Measurements from ENCODE around the gene FAM168A. TPM values are rescaled to one million over a fixed set of nuclear protein-coding genes. Genes with fewer than 3 reads are reported as not detected.

FAM168A gene
- total RNA-seq, 2 experiments from 2014 or later: 12.2 TPM

DNA sequence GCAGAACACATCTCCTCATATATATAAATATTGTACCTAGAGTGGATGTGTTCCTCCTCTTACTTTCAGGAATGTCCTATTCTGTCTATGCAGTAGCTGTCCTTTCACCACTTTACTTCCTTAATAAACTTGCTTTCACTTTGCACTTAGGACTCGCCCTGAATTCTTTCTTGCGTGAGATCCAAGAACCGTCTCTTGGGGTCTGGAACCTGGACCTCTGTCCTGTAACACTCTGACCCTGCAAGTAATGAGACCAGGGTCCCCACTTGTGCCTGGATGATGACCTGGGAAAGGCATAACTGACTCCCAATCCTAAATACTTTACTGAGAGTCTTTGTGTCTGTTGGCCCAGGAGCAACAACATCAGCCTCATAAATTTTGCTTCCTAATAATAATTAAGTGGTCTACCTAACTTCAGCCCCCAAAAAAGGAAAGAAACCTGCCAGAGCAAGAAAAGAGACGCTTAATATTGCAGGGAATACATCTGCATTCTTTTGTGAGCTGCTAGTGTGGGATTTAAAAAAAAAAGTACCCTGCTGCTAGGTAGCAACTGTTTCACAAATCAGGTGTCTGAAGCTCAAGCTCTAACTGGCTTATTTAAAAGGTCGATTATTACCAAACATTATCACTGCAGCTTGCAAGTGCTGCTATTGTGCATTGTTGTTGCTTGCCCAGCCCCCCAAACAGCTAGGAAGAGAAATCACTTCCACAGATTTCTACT is 69.3 kb downstream of the FAM168A start:
- CTCF ChIA-PET: interaction anchor here (0.8 kb wide), 1 partner anchor 97 kb away, joined by 3 read pairs; no protein-coding TSS in a partner anchor
- POLR2A ChIA-PET: no interaction called here

DNA sequence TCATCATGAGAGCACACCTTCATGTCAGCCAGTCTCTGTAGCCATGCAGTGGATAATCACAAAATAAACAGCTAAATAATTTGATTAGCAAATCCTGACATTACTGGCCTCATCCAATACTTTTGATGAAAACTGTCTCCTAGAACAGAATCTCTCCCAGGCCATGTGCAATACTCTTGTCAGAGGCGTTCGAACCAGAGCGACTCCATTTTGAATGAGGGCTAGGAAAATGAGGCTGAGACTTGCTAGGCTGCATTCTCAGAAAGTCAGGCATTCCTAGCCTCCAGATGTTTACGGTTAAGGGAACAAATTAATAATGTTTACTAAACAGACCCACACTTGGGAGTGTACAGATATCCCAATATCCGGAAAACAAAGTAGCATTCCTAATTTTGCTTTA is 69.9 kb downstream of the FAM168A start:
- DNase-seq: no peak
- H3K4me3 Mint-ChIP-seq: no peak overlapping the region
- H3K4me1 Mint-ChIP-seq (ENCODE audit: low read depth): peaks cover 15% of the 10 kb centered on the region
- H3K27me3 Mint-ChIP-seq: no peaks in the 10 kb centered on the region
- no peak overlapping the region for H3K27ac Mint-ChIP-seq
- no peaks in the 10 kb centered on the region for H3K36me3 Mint-ChIP-seq
- no peaks in the 10 kb centered on the region for H3K9me3 Mint-ChIP-seq
- ChIA-PET CTCF (no interaction called here), POLR2A (no interaction called here)
- intact Hi-C loops (cut with micrococcal nuclease): no loop called here

More for the DNA sequence above, 69.3 kb downstream of the FAM168A start:
- DNase-seq: no peak
- H3K36me3 Mint-ChIP-seq: no peaks in the 10 kb centered on the region
- H3K27ac Mint-ChIP-seq: no peak overlapping the region
- no peak overlapping the region for H3K4me3 Mint-ChIP-seq
- intact Hi-C loops (cut with micrococcal nuclease): no loop called here
- H3K9me3 Mint-ChIP-seq: no peaks in the 10 kb centered on the region
- peaks cover 15% of the 10 kb centered on the region for H3K4me1 Mint-ChIP-seq (ENCODE audit: low read depth)
- H3K27me3 Mint-ChIP-seq: no peaks in the 10 kb centered on the region

DNA sequence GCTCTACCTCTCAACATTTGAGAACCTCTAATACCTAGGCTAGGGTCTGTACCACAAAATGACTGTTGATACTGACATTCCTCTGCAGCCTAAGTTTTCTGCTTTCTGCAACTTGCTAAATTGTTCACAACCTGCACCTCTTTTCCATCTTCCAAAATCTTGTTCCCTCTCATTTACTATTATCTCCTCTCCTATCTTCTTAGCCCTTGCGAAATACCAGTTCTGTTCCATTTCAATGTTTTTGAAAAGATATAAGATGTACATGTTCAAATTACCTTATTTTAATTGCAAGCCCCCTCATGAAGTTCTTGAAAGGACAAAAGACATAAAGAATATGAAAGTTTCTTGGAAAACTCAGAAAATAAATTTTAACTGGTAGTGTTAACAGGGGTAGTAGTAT is 72.3 kb downstream of the FAM168A start:
- intact Hi-C loops (cut with micrococcal nuclease): no loop called here
- Mint-ChIP-seq H3K4me1 (ENCODE audit: low read depth) (peaks cover 22% of the 10 kb centered on the region), H3K27ac (no peak overlapping the region), H3K4me3 (no peak overlapping the region), H3K36me3 (no peaks in the 10 kb centered on the region), H3K9me3 (no peaks in the 10 kb centered on the region), H3K27me3 (no peaks in the 10 kb centered on the region)
- no peak for DNase-seq
- ChIA-PET CTCF (no interaction called here), POLR2A (no interaction called here)

DNA sequence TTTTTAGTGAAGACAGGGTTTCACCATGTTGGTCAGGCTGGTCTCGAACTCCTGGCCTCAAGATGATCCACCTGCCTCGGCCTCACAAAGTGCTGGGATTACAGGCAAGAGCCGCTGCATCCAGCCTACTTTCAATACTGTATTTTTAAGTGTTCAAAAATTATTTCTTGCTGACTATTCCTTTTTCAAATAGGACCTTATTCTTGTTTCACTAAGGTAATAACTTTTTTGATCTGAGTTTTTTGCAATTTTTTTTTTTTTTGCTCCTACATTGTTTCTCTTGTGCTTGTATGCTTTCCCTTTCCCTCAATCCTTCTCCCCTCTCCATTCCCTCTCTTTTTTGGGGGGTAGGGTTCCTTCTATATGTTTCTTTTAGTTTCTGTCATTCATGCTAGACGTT is 73.1 kb downstream of the FAM168A start:
- CTCF ChIA-PET: interaction anchor here (1.5 kb wide), 1 partner anchor 140 kb away, joined by 3 read pairs; no protein-coding TSS in a partner anchor
- H3K4me1 Mint-ChIP-seq (ENCODE audit: low read depth): peaks cover 26% of the 10 kb centered on the region
- no peaks in the 10 kb centered on the region for H3K36me3 Mint-ChIP-seq
- no peaks in the 10 kb centered on the region for H3K9me3 Mint-ChIP-seq
- no peak for DNase-seq
- no peaks in the 10 kb centered on the region for H3K27me3 Mint-ChIP-seq
- intact Hi-C loops (cut with micrococcal nuclease): no loop called here
- POLR2A ChIA-PET: no interaction called here
- no peak overlapping the region for H3K4me3 Mint-ChIP-seq
- no peak overlapping the region for H3K27ac Mint-ChIP-seq

DNA sequence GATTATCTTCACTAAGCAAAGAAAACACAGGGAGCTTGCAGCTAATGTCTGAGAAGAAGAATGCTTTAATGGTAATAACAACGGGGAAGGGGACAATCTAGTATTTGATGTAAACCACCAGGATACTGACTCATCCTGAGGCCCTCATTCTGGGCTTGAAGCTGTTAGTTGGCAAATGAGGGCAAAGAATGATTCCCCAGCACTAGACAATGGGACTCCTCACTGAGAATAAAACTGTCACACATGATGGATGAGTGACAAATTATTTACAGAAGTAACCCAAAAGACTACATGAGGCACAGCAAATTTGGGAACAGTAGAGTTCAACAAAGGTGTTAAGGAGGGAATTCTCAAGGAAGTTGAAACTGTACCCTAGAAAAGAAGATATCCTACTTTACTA is 76.3 kb downstream of the FAM168A start:
- Mint-ChIP-seq H3K4me1 (ENCODE audit: low read depth) (peaks cover 19% of the 10 kb centered on the region), H3K27ac (peak overlapping the region; percentile 6), H3K9me3 (no peaks in the 10 kb centered on the region), H3K4me3 (no peak overlapping the region), H3K36me3 (no peaks in the 10 kb centered on the region), H3K27me3 (no peaks in the 10 kb centered on the region)
- peak; percentile 22 for DNase-seq
- intact Hi-C loops (cut with micrococcal nuclease): no loop called here
- ChIA-PET POLR2A (no interaction called here), CTCF (interaction anchor here (1.0 kb wide), 1 partner anchor 104 kb away, joined by 3 read pairs; no protein-coding TSS in a partner anchor)

DNA sequence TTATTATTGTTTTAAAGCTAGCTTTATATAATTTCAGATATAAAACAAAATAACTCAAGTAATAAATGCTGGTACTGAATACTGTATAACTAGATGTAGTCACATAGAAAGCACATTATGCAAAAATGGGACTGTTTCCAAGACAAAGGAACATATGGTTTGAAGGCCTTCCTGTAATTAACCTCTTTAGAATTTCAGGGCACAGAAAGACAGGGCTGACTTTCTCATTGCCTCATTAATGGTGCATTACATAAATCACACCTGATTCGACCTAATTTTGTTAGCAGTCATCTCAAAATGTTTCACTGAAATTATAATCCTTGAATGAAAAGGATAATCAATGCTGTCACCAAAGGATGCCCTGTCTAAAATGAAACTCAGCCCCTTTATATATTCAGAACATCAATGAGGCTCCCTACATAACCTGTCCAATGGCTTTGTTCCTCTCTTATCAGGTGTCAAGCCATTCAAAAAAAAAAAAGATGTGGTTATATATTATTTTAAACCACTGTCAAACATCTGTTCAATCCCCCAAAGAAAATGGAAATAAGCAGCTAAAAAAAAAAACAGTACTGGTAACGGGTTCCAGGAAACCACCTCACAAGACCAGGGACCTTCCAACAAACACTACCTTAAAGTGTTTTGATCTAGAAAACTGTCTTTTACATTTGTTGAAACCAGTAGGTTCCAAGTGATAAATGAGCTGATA is 77.4 kb downstream of the FAM168A start:
- Mint-ChIP-seq H3K36me3 (no peaks in the 10 kb centered on the region), H3K4me1 (ENCODE audit: low read depth) (peaks cover 19% of the 10 kb centered on the region), H3K4me3 (no peak overlapping the region), H3K27ac (peak overlapping the region; percentile 68), H3K27me3 (no peaks in the 10 kb centered on the region), H3K9me3 (no peaks in the 10 kb centered on the region)
- DNase-seq: no peak
- ChIA-PET CTCF (no interaction called here), POLR2A (interaction anchor here (0.6 kb wide), 1 partner anchor 95 kb away, joined by 3 read pairs; no protein-coding TSS in a partner anchor)
- intact Hi-C loops (cut with micrococcal nuclease): no loop called here

DNA sequence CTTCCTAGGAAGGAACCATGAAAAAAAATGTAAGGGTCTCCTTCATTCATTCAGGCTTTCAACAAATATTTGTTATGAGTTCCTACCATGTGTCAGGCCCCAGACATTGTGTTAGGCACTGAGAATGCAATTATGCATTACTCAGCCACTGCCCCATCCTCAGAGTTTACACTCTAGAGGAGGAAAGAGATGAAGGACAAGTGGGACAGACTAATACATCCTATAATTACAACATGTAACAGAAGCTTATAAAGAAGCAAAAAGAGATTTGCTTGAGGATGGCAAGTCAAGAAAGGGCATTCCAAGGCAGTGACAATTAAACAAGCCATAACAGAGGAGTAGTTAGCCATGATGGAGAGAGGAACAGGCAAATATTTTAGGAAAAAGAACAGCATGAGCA is 78.6 kb downstream of the FAM168A start:
- H3K27me3 Mint-ChIP-seq: no peaks in the 10 kb centered on the region

DNA sequence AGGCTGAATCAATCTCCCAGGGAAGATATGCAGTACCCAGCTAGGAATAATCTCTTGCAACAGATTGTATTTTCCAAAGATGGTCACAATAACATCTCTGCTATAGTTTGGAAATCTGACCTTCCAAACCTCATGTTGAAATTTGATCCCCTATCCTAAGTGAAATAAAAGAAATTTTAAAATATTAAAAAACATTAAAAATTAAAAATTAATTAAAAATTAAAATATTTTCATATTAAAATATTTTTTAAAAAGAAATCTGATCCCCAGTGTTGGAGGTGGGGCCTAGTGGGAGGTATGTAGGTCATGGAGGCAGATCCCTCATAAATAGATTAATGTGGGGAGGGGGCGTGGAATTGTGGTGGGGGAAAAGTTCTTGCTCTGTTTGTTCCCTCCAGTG is 79.7 kb downstream of the FAM168A start:
- Mint-ChIP-seq H3K4me3 (no peak overlapping the region), H3K27ac (no peak overlapping the region), H3K4me1 (ENCODE audit: low read depth) (peaks cover 19% of the 10 kb centered on the region), H3K27me3 (no peaks in the 10 kb centered on the region), H3K9me3 (no peaks in the 10 kb centered on the region), H3K36me3 (peaks cover 3% of the 10 kb centered on the region)
- no peak for DNase-seq
- intact Hi-C loops (cut with micrococcal nuclease): no loop called here
- POLR2A ChIA-PET: no interaction called here
- CTCF ChIA-PET: no interaction called here

More for the DNA sequence above, 78.6 kb downstream of the FAM168A start:
- POLR2A ChIA-PET: no interaction called here
- Mint-ChIP-seq H3K36me3 (peaks cover 3% of the 10 kb centered on the region), H3K27ac (no peak overlapping the region), H3K4me1 (ENCODE audit: low read depth) (peaks cover 19% of the 10 kb centered on the region), H3K9me3 (no peaks in the 10 kb centered on the region), H3K4me3 (no peak overlapping the region)
- intact Hi-C loops (cut with micrococcal nuclease): no loop called here
- CTCF ChIA-PET: no interaction called here
- no peak for DNase-seq

DNA sequence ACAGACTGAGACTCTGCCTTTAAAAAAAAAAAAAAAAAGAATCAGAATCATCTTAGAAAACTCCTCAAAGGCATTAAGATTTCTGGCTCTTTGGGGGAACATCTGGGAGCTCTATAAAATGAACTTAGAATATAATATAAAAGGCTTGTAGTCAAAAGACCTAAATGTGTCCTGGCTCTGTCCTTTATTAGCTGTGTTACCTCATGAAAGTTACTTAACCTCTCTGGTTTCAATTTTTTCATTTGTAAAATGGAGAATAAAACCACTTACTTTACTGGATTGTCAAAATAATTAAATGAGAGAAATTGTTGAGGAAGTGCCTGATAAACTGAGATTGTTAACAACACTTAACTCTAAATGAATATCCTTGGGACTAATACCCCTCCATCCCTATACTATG is 81.8 kb downstream of the FAM168A start:
- H3K4me3 Mint-ChIP-seq: no peak overlapping the region
- intact Hi-C loops (cut with micrococcal nuclease): no loop called here
- H3K27ac Mint-ChIP-seq: no peak overlapping the region
- H3K36me3 Mint-ChIP-seq: peaks cover 3% of the 10 kb centered on the region
- ChIA-PET CTCF (no interaction called here), POLR2A (interaction anchor here (1.0 kb wide), 1 partner anchor 30 kb away, joined by 3 read pairs; no protein-coding TSS in a partner anchor)
- H3K9me3 Mint-ChIP-seq: no peaks in the 10 kb centered on the region
- no peaks in the 10 kb centered on the region for H3K27me3 Mint-ChIP-seq
- DNase-seq: no peak
- H3K4me1 Mint-ChIP-seq (ENCODE audit: low read depth): peaks cover 8% of the 10 kb centered on the region

DNA sequence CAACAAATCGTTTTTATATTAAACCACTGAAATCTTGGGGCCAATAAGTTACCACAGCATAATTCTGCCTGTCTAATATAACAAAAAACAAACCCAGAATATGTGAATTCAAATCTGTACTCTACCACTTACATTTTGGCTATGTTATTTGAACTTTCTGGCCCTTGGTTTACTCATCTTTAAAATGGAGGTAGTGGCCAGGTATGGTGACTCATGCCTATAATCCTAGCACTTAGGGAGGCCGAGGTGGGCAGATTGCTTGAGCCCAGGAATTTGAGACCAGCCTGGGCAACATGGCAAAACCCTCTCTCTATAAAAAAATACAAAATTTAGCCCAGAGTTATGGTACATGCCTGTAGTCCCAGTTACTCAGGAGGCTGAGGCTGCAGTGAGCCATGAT is 84.2 kb downstream of the FAM168A start:
- ChIA-PET CTCF (no interaction called here), POLR2A (no interaction called here)
- intact Hi-C loops (cut with micrococcal nuclease): no loop called here
- Mint-ChIP-seq H3K27ac (no peak overlapping the region), H3K36me3 (peaks cover 7% of the 10 kb centered on the region), H3K9me3 (no peaks in the 10 kb centered on the region), H3K27me3 (no peaks in the 10 kb centered on the region), H3K4me3 (no peak overlapping the region), H3K4me1 (ENCODE audit: low read depth) (no peaks in the 10 kb centered on the region)
- DNase-seq: no peak

DNA sequence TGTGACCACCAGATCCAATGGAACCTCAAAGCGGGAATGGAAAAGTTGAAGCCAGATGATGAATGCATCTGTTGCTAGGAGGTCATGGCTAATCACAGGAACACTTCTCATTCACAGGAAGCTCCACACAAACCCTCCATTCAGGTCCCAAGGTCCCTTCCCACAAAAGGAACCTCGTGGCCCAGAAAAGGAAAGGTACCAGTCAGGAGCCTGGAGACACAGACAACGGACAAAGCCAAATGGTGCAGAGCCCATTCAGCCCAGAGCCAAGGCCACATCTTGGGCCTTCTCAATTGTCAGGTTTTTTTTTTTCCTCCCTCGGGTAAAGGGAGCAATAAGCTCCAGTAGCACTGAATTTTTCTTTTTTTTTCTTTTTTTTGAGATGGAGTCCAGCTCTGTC is 87.0 kb downstream of the FAM168A start:
- Mint-ChIP-seq H3K4me3 (no peak overlapping the region), H3K9me3 (no peaks in the 10 kb centered on the region), H3K4me1 (ENCODE audit: low read depth) (no peaks in the 10 kb centered on the region), H3K36me3 (peaks cover 7% of the 10 kb centered on the region), H3K27me3 (no peaks in the 10 kb centered on the region), H3K27ac (no peak overlapping the region)
- intact Hi-C loops (cut with micrococcal nuclease): no loop called here
- POLR2A ChIA-PET: no interaction called here
- DNase-seq: no peak
- CTCF ChIA-PET: no interaction called here

DNA sequence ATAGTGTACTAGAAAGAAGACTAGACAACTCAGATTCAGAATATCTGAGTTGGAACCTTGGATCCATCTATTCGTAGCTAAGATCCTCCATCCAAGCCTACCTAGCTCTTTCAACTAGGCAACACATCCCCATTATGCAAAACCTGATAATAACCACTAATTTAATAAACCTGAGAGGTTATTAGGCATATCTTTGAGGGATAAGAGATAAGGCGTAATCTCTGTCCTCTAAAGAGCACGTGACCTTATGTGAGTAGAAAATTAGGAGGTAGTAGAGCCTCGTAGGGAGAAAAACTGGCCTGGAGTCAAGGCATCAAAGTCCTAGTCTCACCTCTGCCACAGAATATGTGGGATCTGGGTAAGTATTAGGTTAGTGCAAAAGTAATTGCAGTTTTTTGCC is 87.8 kb downstream of the FAM168A start:
- H3K9me3 Mint-ChIP-seq: no peaks in the 10 kb centered on the region
- H3K27me3 Mint-ChIP-seq: no peaks in the 10 kb centered on the region
- H3K27ac Mint-ChIP-seq: no peak overlapping the region
- H3K4me3 Mint-ChIP-seq: no peak overlapping the region
- intact Hi-C loops (cut with micrococcal nuclease): no loop called here
- no peak for DNase-seq
- CTCF ChIA-PET: no interaction called here
- POLR2A ChIA-PET: no interaction called here
- H3K36me3 Mint-ChIP-seq: peaks cover 7% of the 10 kb centered on the region
- no peaks in the 10 kb centered on the region for H3K4me1 Mint-ChIP-seq (ENCODE audit: low read depth)

DNA sequence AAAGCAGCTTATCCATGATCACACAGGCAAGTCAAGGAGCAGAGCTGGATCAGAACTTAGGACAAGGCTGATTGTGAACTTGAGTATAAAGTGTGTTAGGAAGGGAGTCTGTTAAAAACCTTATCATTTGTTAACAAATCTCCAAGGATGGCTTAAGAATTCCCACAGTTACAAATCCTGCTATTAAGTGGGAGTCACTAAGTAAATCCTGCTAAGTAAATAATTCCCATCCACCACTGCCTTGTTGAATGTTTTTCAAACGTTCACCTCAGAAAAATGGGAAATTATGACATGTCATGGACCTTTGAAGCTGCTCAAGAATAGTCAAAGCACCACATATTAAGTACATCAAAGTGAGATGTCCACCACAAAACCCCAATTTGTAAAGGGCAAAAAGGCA is 88.7 kb downstream of the FAM168A start:
- DNase-seq: no peak
- CTCF ChIA-PET: interaction anchor here (0.6 kb wide), 1 partner anchor 160 kb away, joined by 3 read pairs; no protein-coding TSS in a partner anchor
- POLR2A ChIA-PET: no interaction called here
- Mint-ChIP-seq H3K36me3 (peaks cover 9% of the 10 kb centered on the region), H3K4me1 (ENCODE audit: low read depth) (no peaks in the 10 kb centered on the region), H3K9me3 (peaks cover 3% of the 10 kb centered on the region), H3K27me3 (no peaks in the 10 kb centered on the region), H3K4me3 (no peak overlapping the region), H3K27ac (no peak overlapping the region)
- intact Hi-C loops (cut with micrococcal nuclease): no loop called here
